BLaER1 (cell line): ENCODE data around the gene NARF.

Experiments
- H3K27ac ChIP-seq: shearing (Covaris generic); formaldehyde crosslinking; 2 replicates; pipeline ENCODE4 v1.8.1; 2022
- H3K27me3 ChIP-seq: shearing (Covaris generic); formaldehyde crosslinking; 2 replicates; pipeline ENCODE4 v1.8.1; 2022
- H3K36me3 ChIP-seq: shearing (Covaris generic); formaldehyde crosslinking; 2 replicates; pipeline ENCODE4 v1.8.1; 2022
- H3K4me1 ChIP-seq: shearing (Covaris generic); formaldehyde crosslinking; 2 replicates; pipeline ENCODE4 v1.8.1; 2022
- H3K4me2 ChIP-seq: shearing (Covaris generic); formaldehyde crosslinking; 2 replicates; pipeline ENCODE4 v1.8.1; 2022
- H3K4me3 ChIP-seq: shearing (Covaris generic); formaldehyde crosslinking; 2 replicates; pipeline ENCODE4 v1.8.1; 2022
- H3K9ac ChIP-seq: shearing (Covaris generic); formaldehyde crosslinking; 2 replicates; pipeline ENCODE4 v1.8.1; 2022
- H3K9me3 ChIP-seq: shearing (Covaris generic); formaldehyde crosslinking; 2 replicates; pipeline ENCODE4 v1.8.1; 2022
- H4K20me1 ChIP-seq: shearing (Covaris generic); formaldehyde crosslinking; 2 replicates; pipeline ENCODE4 v1.8.1; 2022
- Cebpa-rat ChIP-seq: shearing (Covaris generic); IDR thresholded peaks from 2 replicates; pipeline ENCODE4 v1.8.1; 2022

NARF gene

DNA sequence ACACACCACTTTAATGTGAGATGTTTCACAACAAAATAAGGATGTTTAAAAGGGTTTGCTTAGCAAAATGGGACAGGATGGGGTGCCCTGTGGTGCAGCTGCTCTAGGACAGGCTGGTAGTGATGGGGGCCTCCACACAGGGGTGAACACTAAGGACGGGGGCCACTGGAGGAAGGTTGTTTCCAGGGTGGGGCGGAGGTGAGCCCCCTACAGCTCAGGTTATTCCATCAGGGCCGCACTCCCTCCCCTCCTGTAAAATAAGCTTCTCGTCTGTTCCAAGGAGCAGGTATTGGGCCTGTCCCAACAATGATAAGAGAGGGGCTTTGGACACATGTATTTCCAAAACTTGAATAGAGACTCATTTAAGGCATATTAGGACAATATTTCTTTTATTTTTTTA is 42.3 kb upstream of the NARF start:
- peaks cover 68% of the 10 kb centered on the region for H4K20me1 ChIP-seq
- peaks cover 29% of the 10 kb centered on the region for H3K36me3 ChIP-seq
- no peak for TF ChIP-seq Cebpa-rat
- no peaks in the 10 kb centered on the region for H3K27me3 ChIP-seq
- H3K9ac ChIP-seq: no peak overlapping the region
- no peak overlapping the region for H3K27ac ChIP-seq
- peaks cover 66% of the 10 kb centered on the region for H3K4me1 ChIP-seq
- H3K9me3 ChIP-seq: no peaks in the 10 kb centered on the region
- H3K4me2 ChIP-seq: no peak overlapping the region
- H3K4me3 ChIP-seq: no peak overlapping the region

DNA sequence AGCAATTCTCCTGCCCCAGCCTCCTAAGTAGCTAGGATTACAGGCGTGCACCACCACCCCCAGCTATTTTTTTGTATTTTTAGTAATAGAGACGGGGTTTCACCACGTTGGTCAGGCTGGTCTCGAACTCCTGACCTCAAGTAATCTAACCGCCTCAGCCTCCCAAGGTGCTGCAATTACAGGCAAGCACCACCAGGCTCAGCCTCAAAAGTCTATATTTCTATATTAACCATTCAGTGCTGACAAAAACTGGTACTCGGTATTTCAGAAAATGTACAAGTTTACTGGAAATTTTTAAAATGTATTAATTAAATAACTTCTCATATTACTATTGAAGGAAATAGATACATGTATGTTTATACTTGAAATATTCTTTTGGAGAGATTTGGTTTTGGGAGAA is 41.8 kb upstream of the NARF start:
- H4K20me1 ChIP-seq: peaks cover 63% of the 10 kb centered on the region

DNA sequence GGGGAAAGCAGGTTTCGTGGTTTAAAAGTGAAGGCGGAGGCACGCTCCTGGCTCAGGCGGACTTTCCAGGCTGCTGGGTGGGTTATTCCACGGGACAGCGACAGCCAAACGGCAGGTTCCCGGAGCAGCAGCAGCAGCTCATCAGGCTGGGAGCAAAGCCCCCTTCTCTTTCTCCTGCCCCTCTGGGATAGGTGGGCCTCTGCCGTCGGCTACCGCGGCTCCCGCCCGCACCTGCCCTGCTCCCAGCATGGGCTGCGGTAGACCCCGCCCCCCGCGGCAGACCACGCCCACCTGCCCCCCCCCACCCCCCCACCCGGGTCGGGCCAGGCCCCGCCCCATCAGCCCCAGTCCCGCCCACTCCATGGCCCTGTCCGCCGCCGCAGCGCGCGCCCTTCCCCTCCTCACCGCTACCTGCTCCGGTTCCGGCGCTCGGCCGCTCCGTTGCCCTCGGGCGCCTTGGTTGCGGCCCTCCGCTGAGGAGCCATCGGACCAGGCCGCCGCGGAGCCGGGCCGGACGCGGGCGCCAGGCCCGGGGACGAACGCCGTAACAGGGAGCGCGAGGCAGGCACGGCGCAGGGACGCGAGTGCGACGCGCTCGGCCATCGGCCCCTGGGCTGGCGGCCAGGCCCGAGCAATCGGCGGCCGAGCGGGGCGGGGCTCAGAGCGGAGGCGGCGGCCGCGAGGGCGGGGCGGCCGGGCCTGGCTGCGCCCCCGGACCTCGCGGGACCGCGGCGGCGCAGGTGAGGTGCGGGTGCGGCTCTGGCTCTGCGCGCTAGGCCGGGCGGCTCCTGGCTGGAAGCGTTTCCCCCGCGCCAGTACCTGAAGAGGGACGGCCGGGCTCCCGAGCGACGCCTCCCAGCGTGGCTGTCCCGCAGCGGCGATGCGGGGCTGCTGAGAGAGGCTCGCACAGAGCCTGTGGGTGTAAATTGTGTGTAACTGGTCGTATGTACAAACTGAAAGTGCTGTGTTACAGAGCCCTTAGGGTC is 40.2 kb upstream of the NARF start, which contains the start of the genes HEXD and OGFOD3:
HEXD (plus strand) TSS at position 347 of the 986 bp plus-strand sequence. CDS start 1,453 bp downstream, outside the sequence.
OGFOD3 (minus strand) TSS at position 586 of the 986 bp plus-strand sequence; CDS start at position 485, 101 bp downstream.
- Histone ChIP-seq H3K4me3 (peak within 1 kb of the TSS; percentile 89), H3K9me3 (no peaks in the 10 kb centered on the region), H3K36me3 (peaks cover 42% of the 10 kb centered on the region), H4K20me1 (peaks cover 48% of the 10 kb centered on the region), H3K27me3 (no peaks in the 10 kb centered on the region), H3K27ac (peak within 1 kb of the TSS; percentile 93), H3K4me1 (peaks cover 46% of the 10 kb centered on the region), H3K9ac (peak within 1 kb of the TSS; percentile 90), H3K4me2 (peak within 1 kb of the TSS; percentile 93)
- no peak for TF ChIP-seq Cebpa-rat

More for the DNA sequence above, 41.8 kb upstream of the NARF start:
- Histone ChIP-seq H3K4me2 (no peak overlapping the region), H3K27me3 (no peaks in the 10 kb centered on the region), H3K27ac (no peak overlapping the region), H3K4me3 (no peak overlapping the region), H3K36me3 (peaks cover 30% of the 10 kb centered on the region), H3K9me3 (no peaks in the 10 kb centered on the region), H3K9ac (no peak overlapping the region), H3K4me1 (peaks cover 61% of the 10 kb centered on the region)
- TF ChIP-seq Cebpa-rat: no peak

DNA sequence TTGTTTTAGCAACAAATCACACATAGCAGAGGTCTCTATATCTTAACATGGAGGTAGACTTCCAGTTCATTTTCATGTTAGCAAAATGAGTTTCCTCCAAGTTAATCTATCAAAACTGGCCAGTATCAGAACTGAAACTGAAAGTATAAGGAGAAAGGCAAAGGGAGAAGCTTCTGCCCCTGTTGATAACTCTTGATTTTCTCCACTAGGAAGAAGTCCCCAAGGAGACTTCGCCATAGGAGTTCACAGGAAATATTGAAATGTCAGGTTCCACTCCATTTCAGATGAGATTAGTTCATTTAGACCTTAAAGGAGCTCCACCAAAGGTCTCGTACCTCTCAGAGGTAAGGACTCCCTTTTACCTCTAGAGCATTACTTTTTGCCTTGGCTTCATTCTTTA is 39.0 kb upstream of the NARF start:
- peaks cover 40% of the 10 kb centered on the region for H3K4me1 ChIP-seq
- H4K20me1 ChIP-seq: peaks cover 35% of the 10 kb centered on the region
- H3K4me2 ChIP-seq: peak overlapping the region; percentile 89
- H3K27ac ChIP-seq: peak overlapping the region; percentile 39
- TF ChIP-seq Cebpa-rat: no peak
- no peaks in the 10 kb centered on the region for H3K9me3 ChIP-seq
- H3K27me3 ChIP-seq: no peaks in the 10 kb centered on the region
- H3K36me3 ChIP-seq: peaks cover 42% of the 10 kb centered on the region
- H3K4me3 ChIP-seq: peak overlapping the region; percentile 89
- peak overlapping the region; percentile 90 for H3K9ac ChIP-seq

DNA sequence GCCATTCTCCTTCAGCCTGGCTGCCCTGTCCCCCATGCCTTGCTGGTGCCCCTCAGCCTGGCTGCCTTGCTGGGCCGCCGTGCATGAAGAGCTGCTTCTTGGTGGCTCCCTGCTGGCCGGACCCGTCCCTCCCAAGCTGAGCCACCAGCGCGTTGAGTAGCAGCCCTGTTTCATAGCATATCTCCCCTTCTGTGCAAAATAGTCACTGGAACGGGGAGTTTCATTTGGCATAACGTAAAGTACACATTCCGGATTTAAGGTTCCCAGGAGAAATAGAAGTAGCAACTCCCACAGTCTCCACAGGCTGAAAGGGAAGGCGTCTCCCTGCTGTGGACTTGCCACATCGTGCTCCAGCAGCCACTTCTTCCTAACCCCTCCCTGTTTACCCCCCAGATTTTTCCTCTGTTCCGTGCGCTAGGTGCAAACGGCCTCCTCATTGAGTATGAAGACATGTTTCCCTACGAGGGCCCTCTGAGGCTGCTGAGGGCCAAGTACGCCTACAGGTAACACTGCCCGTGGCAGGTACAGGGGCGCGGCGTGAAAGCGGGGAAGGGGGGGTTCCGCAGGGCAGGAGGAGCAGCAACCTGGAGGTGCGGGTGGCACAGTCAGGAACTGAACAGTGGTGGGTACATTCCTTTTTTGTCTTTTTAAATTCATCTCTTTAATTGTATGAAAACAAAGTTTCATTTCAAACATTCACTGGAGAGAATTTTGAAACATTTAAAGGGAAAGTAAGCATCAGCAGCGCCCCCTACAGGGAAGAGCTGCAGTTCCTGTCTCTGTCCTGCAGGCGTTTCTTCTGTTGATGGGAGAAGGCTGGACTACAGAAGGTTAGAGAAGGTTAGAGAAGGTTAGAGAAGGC is 34.3 kb upstream of the NARF start:
- Histone ChIP-seq H3K9ac (no peak overlapping the region), H3K4me3 (no peak overlapping the region), H3K4me2 (no peak overlapping the region)

DNA sequence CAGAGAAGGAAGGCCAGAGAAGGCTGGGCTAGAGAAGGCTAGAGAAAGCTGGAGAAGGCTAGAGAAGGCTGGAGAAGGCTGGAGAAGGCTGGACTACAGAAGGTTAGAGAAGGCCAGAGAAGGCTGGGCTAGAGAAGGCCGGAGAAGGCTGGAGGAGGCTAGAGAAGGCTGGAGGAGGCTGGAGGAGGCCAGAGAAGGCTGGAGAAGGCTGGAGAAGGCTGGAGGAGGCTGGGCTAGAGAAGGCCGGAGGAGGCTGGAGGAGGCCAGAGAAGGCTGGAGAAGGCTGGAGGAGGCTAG is 33.7 kb upstream of the NARF start:
- Histone ChIP-seq H3K9me3 (no peaks in the 10 kb centered on the region), H3K27me3 (no peaks in the 10 kb centered on the region), H4K20me1 (no peaks in the 10 kb centered on the region), H3K4me1 (peaks cover 27% of the 10 kb centered on the region), H3K36me3 (peaks cover 41% of the 10 kb centered on the region), H3K4me2 (no peak overlapping the region), H3K4me3 (no peak overlapping the region), H3K27ac (no peak overlapping the region; the same call in 1 of the 2 replicates), H3K9ac (no peak overlapping the region)
- TF ChIP-seq Cebpa-rat: no peak

More for the DNA sequence above, 34.3 kb upstream of the NARF start:
- H3K27ac ChIP-seq: no peak overlapping the region
- no peaks in the 10 kb centered on the region; the same call in 1 of the 2 replicates for H4K20me1 ChIP-seq
- H3K36me3 ChIP-seq: peaks cover 40% of the 10 kb centered on the region
- TF ChIP-seq Cebpa-rat: no peak
- no peaks in the 10 kb centered on the region for H3K9me3 ChIP-seq
- H3K27me3 ChIP-seq: no peaks in the 10 kb centered on the region
- peaks cover 27% of the 10 kb centered on the region for H3K4me1 ChIP-seq

DNA sequence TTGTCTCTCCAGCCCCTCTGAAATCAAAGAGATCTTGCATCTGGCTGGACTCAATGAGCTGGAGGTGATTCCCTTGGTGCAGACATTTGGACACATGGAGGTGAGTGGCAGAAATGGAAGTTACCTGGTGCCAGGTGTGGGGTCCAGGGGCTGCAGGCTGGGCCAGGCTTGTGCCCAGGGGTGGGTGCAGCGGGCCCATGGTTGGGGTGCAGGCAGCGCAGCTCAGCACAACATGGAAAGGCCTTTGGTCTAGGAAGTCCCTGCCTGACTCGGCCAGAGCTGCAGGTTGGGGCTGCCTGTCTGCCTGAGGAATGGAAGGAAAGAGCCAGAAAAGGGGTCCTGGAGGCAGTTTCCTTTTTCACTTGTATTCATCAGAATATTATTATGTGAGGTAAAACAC is 30.0 kb upstream of the NARF start:
- peak overlapping the region; percentile 71 for H3K4me2 ChIP-seq
- no peak for TF ChIP-seq Cebpa-rat
- no peak overlapping the region for H3K4me3 ChIP-seq
- no peak overlapping the region for H3K9ac ChIP-seq
- no peaks in the 10 kb centered on the region for H3K27me3 ChIP-seq
- H3K27ac ChIP-seq: no peak overlapping the region
- H3K9me3 ChIP-seq: no peaks in the 10 kb centered on the region
- H3K4me1 ChIP-seq: peaks cover 45% of the 10 kb centered on the region
- no peaks in the 10 kb centered on the region for H4K20me1 ChIP-seq
- H3K36me3 ChIP-seq: peaks cover 13% of the 10 kb centered on the region; the same call in 1 of the 2 replicates

DNA sequence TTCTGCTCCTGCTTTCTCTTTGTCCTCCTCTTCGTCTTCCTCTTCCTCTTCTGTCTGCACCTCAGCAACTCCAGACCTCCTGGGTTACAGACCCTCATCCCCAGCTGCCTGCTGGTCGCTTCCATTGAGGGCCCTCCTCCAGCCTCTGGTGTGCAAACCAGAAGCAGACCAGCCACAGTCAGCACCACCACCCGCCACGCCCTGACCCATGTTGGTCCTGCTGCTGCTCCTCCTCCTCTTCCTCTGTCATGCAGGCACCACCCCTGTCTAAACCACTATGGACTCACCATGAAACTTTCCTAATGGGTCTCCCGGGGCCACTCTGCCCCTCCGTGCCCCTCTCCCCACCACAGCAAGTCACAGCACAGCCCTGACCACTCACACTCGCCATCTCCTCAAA is 28.7 kb upstream of the NARF start:
- H3K4me3 ChIP-seq: no peak overlapping the region
- no peaks in the 10 kb centered on the region for H3K27me3 ChIP-seq
- no peaks in the 10 kb centered on the region for H3K9me3 ChIP-seq
- peaks cover 53% of the 10 kb centered on the region for H3K4me1 ChIP-seq
- no peak for TF ChIP-seq Cebpa-rat
- peak overlapping the region; percentile 46 for H3K27ac ChIP-seq
- H4K20me1 ChIP-seq: no peaks in the 10 kb centered on the region
- peak overlapping the region; percentile 71 for H3K4me2 ChIP-seq
- peaks cover 11% of the 10 kb centered on the region; the same call in 1 of the 2 replicates for H3K36me3 ChIP-seq
- H3K9ac ChIP-seq: 0 out of 2 replicates have a peak overlapping the region, but pooled peaks have one; percentile 29

DNA sequence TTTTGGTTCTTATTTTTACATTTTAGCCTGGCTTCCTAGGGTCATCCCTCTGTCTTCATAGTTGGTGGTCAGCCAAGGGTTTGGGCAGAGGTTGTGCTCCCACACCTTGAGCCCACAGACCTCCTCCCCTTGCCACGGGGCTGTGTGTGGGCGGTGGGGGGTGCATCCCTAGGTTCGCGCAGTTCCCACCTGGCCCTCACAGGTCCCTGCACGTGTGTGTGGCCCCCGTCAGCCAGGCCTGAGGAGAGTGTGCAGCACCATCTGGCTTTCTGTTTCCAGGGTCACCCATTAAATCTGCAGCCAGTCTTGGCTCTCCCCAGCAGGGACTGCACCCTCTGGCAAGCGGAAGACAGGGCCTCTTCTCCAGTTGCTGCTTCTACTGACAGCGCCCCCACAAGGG is 26.5 kb upstream of the NARF start:
- no peak overlapping the region for H3K4me3 ChIP-seq
- no peak for TF ChIP-seq Cebpa-rat
- peaks cover 75% of the 10 kb centered on the region for H3K4me1 ChIP-seq
- peak overlapping the region; percentile 40; the same call in 1 of the 2 replicates for H3K27ac ChIP-seq
- H3K36me3 ChIP-seq: peaks cover 29% of the 10 kb centered on the region
- H3K9me3 ChIP-seq: no peaks in the 10 kb centered on the region
- peak overlapping the region; percentile 2; the same call in 1 of the 2 replicates for H3K4me2 ChIP-seq
- no peaks in the 10 kb centered on the region for H3K27me3 ChIP-seq
- no peaks in the 10 kb centered on the region for H4K20me1 ChIP-seq
- H3K9ac ChIP-seq: no peak overlapping the region
